Measurements from ENCODE around the gene SBF2.

The SBF2 gene

DNA sequence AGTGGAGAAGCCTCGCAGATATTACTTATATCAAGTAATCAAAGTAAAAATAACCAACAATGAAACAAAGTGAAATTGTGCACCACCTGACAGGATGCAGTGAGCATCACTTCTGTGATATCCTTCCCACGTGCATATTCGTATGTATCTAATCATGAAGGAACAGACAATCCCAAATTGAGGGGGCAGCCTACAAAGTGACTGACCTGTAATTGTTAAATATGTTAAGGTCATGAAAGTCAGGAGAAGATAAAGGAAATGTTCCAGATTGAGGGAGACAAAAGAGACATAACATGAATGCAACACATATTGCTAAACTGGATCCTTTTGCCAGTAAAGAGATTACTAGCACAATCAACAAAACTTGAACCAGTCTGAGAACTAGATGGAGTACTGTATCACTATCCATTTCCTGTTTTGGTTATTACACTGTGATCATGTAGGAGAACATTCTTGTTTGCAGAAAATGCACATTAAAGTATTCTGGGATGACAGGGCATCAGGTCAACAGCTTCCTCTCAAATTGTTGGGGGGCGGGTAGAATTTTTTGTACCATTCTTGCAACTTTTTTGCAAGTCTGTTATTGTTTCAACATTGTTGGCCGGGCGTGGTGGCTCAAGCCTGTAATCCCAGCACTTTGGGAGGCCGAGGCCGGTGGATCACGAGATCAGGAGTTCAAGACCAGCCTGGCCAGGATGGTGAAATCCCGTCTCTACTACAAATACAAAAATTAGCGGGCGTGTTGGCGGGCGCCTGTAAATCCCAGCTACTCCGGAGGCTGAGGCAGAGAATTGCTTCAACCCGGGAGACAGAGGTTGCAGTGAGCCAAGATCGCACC lies 2.0 kb downstream of the SBF2 start:
- no peak overlapping the region for H3K27ac ChIP-seq (replicated peaks)
- TF ChIP-seq, protein P1, sequence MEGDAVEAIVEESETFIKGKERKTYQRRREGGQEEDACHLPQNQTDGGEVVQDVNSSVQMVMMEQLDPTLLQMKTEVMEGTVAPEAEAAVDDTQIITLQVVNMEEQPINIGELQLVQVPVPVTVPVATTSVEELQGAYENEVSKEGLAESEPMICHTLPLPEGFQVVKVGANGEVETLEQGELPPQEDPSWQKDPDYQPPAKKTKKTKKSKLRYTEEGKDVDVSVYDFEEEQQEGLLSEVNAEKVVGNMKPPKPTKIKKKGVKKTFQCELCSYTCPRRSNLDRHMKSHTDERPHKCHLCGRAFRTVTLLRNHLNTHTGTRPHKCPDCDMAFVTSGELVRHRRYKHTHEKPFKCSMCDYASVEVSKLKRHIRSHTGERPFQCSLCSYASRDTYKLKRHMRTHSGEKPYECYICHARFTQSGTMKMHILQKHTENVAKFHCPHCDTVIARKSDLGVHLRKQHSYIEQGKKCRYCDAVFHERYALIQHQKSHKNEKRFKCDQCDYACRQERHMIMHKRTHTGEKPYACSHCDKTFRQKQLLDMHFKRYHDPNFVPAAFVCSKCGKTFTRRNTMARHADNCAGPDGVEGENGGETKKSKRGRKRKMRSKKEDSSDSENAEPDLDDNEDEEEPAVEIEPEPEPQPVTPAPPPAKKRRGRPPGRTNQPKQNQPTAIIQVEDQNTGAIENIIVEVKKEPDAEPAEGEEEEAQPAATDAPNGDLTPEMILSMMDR (IDR thresholded peaks at IDR 0.05; ENCODE audit: insufficient read depth, low read length) = no peak
- no peak for TF ChIP-seq POLR2AphosphoS5 (IDR thresholded peaks at IDR 0.05; ENCODE audit: low read depth)
- TF ChIP-seq GABPA (IDR thresholded peaks at IDR 0.05; ENCODE audit: low read depth) = no peak
- 0 out of 2 replicates have a peak, but pooled peaks have one; percentile 24 for TF ChIP-seq SPI1 (IDR thresholded peaks at IDR 0.05; ENCODE audit: borderline replicate concordance, low read depth)
- H3K4me3 ChIP-seq (replicated peaks; ENCODE audit: insufficient read depth, low read length) = no peak overlapping the region
- H3K27me3 ChIP-seq (ENCODE audit: insufficient read depth, poor library complexity, severe bottlenecking) = no peaks in the 10 kb centered on the region
- DNase-seq (ENCODE audit: low read depth in 1 of 2, low spot score in 1 of 2) = no peak

GRCh38 chr11:10289765-10290380 lies 4.1 kb downstream of the SBF2 start:
- Histone ChIP-seq H3K27me3 (ENCODE audit: insufficient read depth, poor library complexity, severe bottlenecking) (no peaks in the 10 kb centered on the region), H3K4me3 (replicated peaks; ENCODE audit: insufficient read depth, low read length) (no peak overlapping the region), H3K27ac (replicated peaks) (no peak overlapping the region)
- no peak for DNase-seq (ENCODE audit: low read depth in 1 of 2, low spot score in 1 of 2)
- TF ChIP-seq, protein P1 (IDR thresholded peaks at IDR 0.05; ENCODE audit: insufficient read depth, low read length) = no peak
- TF ChIP-seq, protein P2, sequence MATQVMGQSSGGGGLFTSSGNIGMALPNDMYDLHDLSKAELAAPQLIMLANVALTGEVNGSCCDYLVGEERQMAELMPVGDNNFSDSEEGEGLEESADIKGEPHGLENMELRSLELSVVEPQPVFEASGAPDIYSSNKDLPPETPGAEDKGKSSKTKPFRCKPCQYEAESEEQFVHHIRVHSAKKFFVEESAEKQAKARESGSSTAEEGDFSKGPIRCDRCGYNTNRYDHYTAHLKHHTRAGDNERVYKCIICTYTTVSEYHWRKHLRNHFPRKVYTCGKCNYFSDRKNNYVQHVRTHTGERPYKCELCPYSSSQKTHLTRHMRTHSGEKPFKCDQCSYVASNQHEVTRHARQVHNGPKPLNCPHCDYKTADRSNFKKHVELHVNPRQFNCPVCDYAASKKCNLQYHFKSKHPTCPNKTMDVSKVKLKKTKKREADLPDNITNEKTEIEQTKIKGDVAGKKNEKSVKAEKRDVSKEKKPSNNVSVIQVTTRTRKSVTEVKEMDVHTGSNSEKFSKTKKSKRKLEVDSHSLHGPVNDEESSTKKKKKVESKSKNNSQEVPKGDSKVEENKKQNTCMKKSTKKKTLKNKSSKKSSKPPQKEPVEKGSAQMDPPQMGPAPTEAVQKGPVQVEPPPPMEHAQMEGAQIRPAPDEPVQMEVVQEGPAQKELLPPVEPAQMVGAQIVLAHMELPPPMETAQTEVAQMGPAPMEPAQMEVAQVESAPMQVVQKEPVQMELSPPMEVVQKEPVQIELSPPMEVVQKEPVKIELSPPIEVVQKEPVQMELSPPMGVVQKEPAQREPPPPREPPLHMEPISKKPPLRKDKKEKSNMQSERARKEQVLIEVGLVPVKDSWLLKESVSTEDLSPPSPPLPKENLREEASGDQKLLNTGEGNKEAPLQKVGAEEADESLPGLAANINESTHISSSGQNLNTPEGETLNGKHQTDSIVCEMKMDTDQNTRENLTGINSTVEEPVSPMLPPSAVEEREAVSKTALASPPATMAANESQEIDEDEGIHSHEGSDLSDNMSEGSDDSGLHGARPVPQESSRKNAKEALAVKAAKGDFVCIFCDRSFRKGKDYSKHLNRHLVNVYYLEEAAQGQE (IDR thresholded peaks at IDR 0.05; ENCODE audit: insufficient replicate concordance, low read depth) = no peak
- TF ChIP-seq POLR2AphosphoS5 (IDR thresholded peaks at IDR 0.05; ENCODE audit: low read depth) = no peak
- no peak for TF ChIP-seq GABPA (IDR thresholded peaks at IDR 0.05; ENCODE audit: low read depth)
- TF ChIP-seq SPI1 (IDR thresholded peaks at IDR 0.05; ENCODE audit: borderline replicate concordance, low read depth) = no peak

- Histone ChIP-seq H3K4me3 (replicated peaks; ENCODE audit: insufficient read depth, low read length) (no peak overlapping the region), H3K27ac (replicated peaks) (no peak overlapping the region), H3K27me3 (ENCODE audit: insufficient read depth, poor library complexity, severe bottlenecking) (no peaks in the 10 kb centered on the region)
- DNase-seq (ENCODE audit: low read depth in 1 of 2, low spot score in 1 of 2) = no peak
- TF ChIP-seq, protein P2 (IDR thresholded peaks at IDR 0.05; ENCODE audit: insufficient replicate concordance, low read depth) = no peak
- TF ChIP-seq, protein P1 (IDR thresholded peaks at IDR 0.05; ENCODE audit: insufficient read depth, low read length) = no peak
- TF ChIP-seq SPI1 (IDR thresholded peaks at IDR 0.05; ENCODE audit: borderline replicate concordance, low read depth) (no peak), GABPA (IDR thresholded peaks at IDR 0.05; ENCODE audit: low read depth) (no peak), POLR2AphosphoS5 (IDR thresholded peaks at IDR 0.05; ENCODE audit: low read depth) (no peak)
These were observed 4.9 kb downstream of the SBF2 start for GRCh38 chr11:10288881-10289764.
